ENCODE results near the gene ABCA8.

Gene ABCA8

GRCh38 chr17:68942389-68942788, 12.8 kb downstream of the ABCA8 start:
- no peak for DNase-seq (ENCODE audit: low read depth in 2 of 2)

- DNase-seq (ENCODE audit: low read depth in 2 of 2), result no peak
Measured at GRCh38 chr17:68941761-68942160, 13.4 kb downstream of the ABCA8 start.

GRCh38 chr17:68939195-68939594, 16.0 kb downstream of the ABCA8 start:
- DNase-seq (ENCODE audit: low read depth in 2 of 2), result no peak

- no peak for DNase-seq (ENCODE audit: low read depth in 2 of 2)
Measured at GRCh38 chr17:68937890-68938514, 17.2 kb downstream of the ABCA8 start.

GRCh38 chr17:68927516-68927915, 27.7 kb downstream of the ABCA8 start:
- DNase-seq (ENCODE audit: low read depth in 2 of 2), result no peak

GRCh38 chr17:68924793-68925720, 30.1 kb downstream of the ABCA8 start:
- no peak for DNase-seq (ENCODE audit: low read depth in 2 of 2)

GRCh38 chr17:68910789-68911431, 44.3 kb downstream of the ABCA8 start:
- no peak for DNase-seq (ENCODE audit: low read depth in 2 of 2)

GRCh38 chr17:68910251-68910705, 44.9 kb downstream of the ABCA8 start:
- DNase-seq (ENCODE audit: low read depth in 2 of 2), result no peak

- DNase-seq (ENCODE audit: low read depth in 2 of 2), result peak; percentile 67 to 71
Measured at GRCh38 chr17:68909066-68909465, 46.1 kb downstream of the ABCA8 start.

GRCh38 chr17:68908045-68908444, 47.1 kb downstream of the ABCA8 start:
- no peak for DNase-seq (ENCODE audit: low read depth in 2 of 2)

- no peak for DNase-seq (ENCODE audit: low read depth in 2 of 2)
Measured at GRCh38 chr17:68906638-68907037, 48.6 kb downstream of the ABCA8 start.

GRCh38 chr17:68903286-68903685, 51.9 kb downstream of the ABCA8 start:
- DNase-seq (ENCODE audit: low read depth in 2 of 2), result no peak

GRCh38 chr17:68897557-68897956, 57.6 kb downstream of the ABCA8 start:
- no peak for DNase-seq (ENCODE audit: low read depth in 2 of 2)

GRCh38 chr17:68892658-68893057, 62.5 kb downstream of the ABCA8 start:
- DNase-seq (ENCODE audit: low read depth in 2 of 2), result no peak

GRCh38 chr17:68892193-68892592, 63.0 kb downstream of the ABCA8 start:
- DNase-seq (ENCODE audit: low read depth in 2 of 2), result no peak

GRCh38 chr17:68886401-68886800, 68.8 kb downstream of the ABCA8 start:
- DNase-seq (ENCODE audit: low read depth in 2 of 2), result no peak

- no peak for DNase-seq (ENCODE audit: low read depth in 2 of 2)
Measured at GRCh38 chr17:68884888-68885287, 70.3 kb downstream of the ABCA8 start.

GRCh38 chr17:68878226-68878885, 76.8 kb downstream of the ABCA8 start:
- no peak for DNase-seq (ENCODE audit: low read depth in 2 of 2)

- DNase-seq (ENCODE audit: low read depth in 2 of 2), result no peak
Measured at GRCh38 chr17:68871447-68871846, 83.7 kb downstream of the ABCA8 start.

- no peak for DNase-seq (ENCODE audit: low read depth in 2 of 2)
Measured at GRCh38 chr17:68870976-68871375, 84.2 kb downstream of the ABCA8 start.

- DNase-seq (ENCODE audit: low read depth in 2 of 2), result no peak
Measured at GRCh38 chr17:68870161-68870826, 84.9 kb downstream of the ABCA8 start.
